ENCODE data around the gene CFAP54. TPM values are rescaled to one million over a fixed set of nuclear protein-coding genes. Genes with fewer than 3 reads are reported as not detected.

Gene CFAP54
- total RNA-seq, 2 donors from 2014 or later = 0.28 TPM; not detected in 1

DNA sequence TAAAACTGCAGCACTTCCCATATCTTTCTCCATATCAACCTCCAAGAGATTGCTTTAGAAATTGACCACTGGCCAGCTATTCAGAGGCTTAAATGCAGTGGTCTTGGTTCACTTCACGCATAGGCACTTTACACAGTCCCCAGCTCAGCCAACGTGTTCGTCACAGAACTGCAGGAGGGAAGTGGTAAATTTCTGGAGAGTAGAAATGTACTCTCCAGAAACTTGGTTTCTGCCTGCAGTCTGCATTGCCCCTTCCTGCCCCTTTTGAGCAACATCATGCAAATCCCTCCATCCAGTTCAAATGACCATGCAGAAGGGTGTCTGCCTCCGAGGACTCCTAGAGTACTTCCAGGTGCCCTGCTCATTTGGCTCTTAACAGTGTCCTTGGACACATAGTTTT lies 375.0 kb downstream of the CFAP54 start:
- Histone ChIP-seq H3K4me3 (no peak overlapping the region), H3K27ac (no peak overlapping the region), H3K9me3 (no peaks in the 10 kb centered on the region), H3K27me3 (no peaks in the 10 kb centered on the region), H3K4me1 (no peaks in the 10 kb centered on the region), H3K36me3 (no peaks in the 10 kb centered on the region)
- TF ChIP-seq, protein P1, sequence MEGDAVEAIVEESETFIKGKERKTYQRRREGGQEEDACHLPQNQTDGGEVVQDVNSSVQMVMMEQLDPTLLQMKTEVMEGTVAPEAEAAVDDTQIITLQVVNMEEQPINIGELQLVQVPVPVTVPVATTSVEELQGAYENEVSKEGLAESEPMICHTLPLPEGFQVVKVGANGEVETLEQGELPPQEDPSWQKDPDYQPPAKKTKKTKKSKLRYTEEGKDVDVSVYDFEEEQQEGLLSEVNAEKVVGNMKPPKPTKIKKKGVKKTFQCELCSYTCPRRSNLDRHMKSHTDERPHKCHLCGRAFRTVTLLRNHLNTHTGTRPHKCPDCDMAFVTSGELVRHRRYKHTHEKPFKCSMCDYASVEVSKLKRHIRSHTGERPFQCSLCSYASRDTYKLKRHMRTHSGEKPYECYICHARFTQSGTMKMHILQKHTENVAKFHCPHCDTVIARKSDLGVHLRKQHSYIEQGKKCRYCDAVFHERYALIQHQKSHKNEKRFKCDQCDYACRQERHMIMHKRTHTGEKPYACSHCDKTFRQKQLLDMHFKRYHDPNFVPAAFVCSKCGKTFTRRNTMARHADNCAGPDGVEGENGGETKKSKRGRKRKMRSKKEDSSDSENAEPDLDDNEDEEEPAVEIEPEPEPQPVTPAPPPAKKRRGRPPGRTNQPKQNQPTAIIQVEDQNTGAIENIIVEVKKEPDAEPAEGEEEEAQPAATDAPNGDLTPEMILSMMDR (IDR thresholded peaks at IDR 0.05) = no peak
- no peak for DNase-seq (ENCODE audit: low spot score)

DNA sequence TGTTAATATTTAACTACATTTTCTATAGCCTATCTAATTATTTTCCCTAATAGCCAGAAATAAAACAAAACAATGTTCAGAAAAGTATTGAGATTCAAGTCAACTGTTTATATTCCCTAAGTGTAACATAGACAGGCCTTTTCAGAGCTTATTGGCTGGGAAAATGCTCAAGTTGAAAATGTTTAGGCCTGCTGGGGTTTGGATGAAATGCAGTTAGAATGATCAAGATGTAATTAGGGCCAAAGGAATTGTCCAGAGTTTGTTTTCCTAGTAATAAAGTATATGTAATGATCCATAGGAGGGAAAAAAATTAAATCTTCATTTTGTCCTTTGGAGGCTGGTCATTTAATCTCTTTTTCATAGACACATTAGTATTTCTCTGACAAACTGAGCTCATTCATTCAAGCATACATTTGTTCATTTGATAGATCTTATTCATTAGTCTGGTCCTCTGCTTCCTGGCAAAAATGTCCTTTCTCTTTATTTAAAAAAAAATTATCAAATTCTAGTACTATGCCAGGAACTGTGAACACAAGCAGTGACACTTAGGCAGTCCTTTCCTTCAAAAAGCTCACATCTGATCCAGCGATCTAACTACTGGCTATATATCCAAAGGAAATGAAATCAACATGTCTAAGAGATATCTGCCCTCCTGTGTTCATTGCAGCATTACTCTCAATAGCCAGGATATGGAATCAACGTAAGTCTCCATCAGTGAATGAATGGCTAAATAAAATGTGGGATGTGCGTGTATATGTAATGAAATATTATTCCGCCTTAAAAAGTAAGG lies 377.6 kb downstream of the CFAP54 start:
- no peak overlapping the region for H3K27ac ChIP-seq
- DNase-seq (ENCODE audit: low spot score) = no peak
- no peak overlapping the region for H3K4me3 ChIP-seq
- no peaks in the 10 kb centered on the region for H3K36me3 ChIP-seq
- no peaks in the 10 kb centered on the region for H3K4me1 ChIP-seq
- no peaks in the 10 kb centered on the region for H3K9me3 ChIP-seq
- TF ChIP-seq, protein P1 (IDR thresholded peaks at IDR 0.05) = no peak
- no peaks in the 10 kb centered on the region for H3K27me3 ChIP-seq

DNA sequence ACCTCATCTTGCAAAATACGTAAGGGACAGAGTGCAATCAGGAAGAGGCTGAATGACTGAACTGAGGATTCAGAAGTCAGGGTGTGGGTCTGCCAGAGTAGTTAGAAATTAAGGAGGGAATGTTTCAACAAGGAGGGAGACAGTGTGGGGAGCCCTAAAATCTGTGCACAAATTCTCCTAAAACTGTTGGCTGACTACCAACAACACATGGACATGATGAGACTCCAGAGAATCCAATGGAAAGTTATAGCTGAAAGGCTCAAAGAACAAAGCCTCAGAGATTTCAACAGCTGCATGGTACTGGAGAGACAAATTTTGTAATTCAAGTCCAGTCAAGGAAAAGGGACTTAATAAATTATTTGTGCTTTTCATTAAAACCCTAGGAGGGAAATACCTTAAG lies 381.6 kb downstream of the CFAP54 start:
- Histone ChIP-seq H3K27ac (no peak overlapping the region), H3K27me3 (no peaks in the 10 kb centered on the region), H3K4me1 (no peaks in the 10 kb centered on the region), H3K4me3 (no peak overlapping the region), H3K9me3 (no peaks in the 10 kb centered on the region), H3K36me3 (no peaks in the 10 kb centered on the region)
- no peak for DNase-seq (ENCODE audit: low spot score)
- TF ChIP-seq, protein P1 (IDR thresholded peaks at IDR 0.05) = no peak

DNA sequence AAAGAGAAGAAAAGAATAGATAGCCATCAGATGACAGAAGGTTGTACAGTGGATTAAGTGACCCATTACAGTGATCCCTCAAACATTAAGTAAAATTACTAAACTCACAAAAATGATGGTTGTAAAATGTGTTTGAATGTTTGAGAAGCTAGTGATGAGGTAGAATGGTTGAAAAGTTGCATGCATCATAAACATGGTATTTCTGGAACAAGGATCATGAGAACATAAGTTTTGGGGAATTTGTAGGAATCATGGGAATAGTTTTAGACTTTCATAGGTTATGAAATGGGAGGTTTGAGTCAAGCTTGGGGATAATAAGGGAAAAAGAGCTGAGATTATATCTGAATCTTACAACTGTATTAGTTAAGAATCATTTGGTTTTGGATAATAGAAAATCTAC lies 383.6 kb downstream of the CFAP54 start:
- H3K9me3 ChIP-seq = no peaks in the 10 kb centered on the region
- no peak overlapping the region for H3K4me3 ChIP-seq
- TF ChIP-seq, protein P1 (IDR thresholded peaks at IDR 0.05) = no peak
- no peak overlapping the region for H3K27ac ChIP-seq
- DNase-seq (ENCODE audit: low spot score) = no peak
- H3K27me3 ChIP-seq = no peaks in the 10 kb centered on the region
- no peaks in the 10 kb centered on the region for H3K4me1 ChIP-seq
- no peaks in the 10 kb centered on the region for H3K36me3 ChIP-seq

DNA sequence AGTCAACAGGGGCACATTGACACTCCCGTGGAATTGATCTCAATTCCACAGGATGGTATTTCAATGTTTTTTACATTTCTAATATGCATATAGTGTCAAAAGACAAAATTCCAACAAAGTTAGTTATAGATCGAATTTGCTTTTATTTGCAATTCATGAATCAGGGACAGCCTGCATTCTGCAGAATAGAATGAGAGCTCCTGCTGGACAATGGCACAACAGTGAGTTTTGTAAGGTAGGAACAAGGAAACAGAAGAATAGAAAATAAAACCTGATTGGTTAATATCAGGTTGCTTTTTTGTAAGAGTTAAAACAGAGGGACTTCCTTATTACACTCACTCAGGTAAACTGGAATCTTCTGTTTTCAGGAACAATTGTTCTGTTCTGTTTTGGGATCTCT lies 384.8 kb downstream of the CFAP54 start:
- no peak overlapping the region for H3K4me3 ChIP-seq
- TF ChIP-seq, protein P1 (IDR thresholded peaks at IDR 0.05) = no peak
- DNase-seq (ENCODE audit: low spot score) = no peak
- H3K36me3 ChIP-seq = no peaks in the 10 kb centered on the region
- H3K27ac ChIP-seq = no peak overlapping the region
- no peaks in the 10 kb centered on the region for H3K9me3 ChIP-seq
- H3K27me3 ChIP-seq = no peaks in the 10 kb centered on the region
- H3K4me1 ChIP-seq = no peaks in the 10 kb centered on the region

DNA sequence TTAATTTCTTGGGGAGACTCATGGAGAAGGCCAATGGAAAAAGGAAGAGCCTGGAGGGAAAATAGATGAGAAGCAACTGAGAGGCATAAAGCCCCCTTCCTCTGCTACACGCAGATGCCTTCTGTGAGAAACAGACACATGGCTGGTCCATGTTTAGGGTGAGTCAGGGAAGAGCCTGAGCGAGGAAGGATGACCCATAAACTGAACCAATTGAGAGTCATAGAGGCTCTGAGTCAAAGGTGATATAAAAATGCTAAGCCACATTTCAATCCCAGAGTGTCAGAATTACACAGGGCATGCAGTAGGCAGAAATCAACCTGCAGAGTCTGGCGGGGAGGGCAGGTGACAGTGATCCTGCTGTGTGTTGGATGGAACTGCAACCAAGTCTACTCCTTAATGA lies 387.6 kb downstream of the CFAP54 start:
- no peaks in the 10 kb centered on the region for H3K36me3 ChIP-seq
- no peak for DNase-seq (ENCODE audit: low spot score)
- no peak overlapping the region for H3K4me3 ChIP-seq
- no peaks in the 10 kb centered on the region for H3K4me1 ChIP-seq
- no peaks in the 10 kb centered on the region for H3K27me3 ChIP-seq
- TF ChIP-seq, protein P1 (IDR thresholded peaks at IDR 0.05) = no peak
- H3K9me3 ChIP-seq = no peaks in the 10 kb centered on the region
- H3K27ac ChIP-seq = no peak overlapping the region

All from right atrium auricular region (tissue), 2 donors.